Uterus (tissue), 2 donors: ENCODE measurements around the gene GLOD4.

Experiments
- CTCF ChIP-seq, 4 experiments: fragments of 200-600 bp in 2 of 4; fragments of 450-650 bp in 2 of 4; sonication (generic) in 2 of 4; IDR thresholded peaks; one replicate each; pipeline ENCODE4 v1.5.1; 2016 to 2019; ENCODE audit warnings: antibody characterized with exemption in 4 of 4, mild to moderate bottlenecking in 2 of 4, moderate library complexity in 1 of 4
- POLR2A ChIP-seq, 2 donors: fragments of 450-650 bp; IDR thresholded peaks; one replicate each; pipeline ENCODE4 v1.6.1; 2016; ENCODE audit warnings: antibody characterized with exemption in 2 of 2, mild to moderate bottlenecking in 1 of 2, moderate library complexity in 1 of 2

GRCh38 chr17:752620-753219, 29.4 kb downstream of the GLOD4 start:
- TF ChIP-seq CTCF (IDR thresholded peaks at IDR 0.05) (no peak), POLR2A (IDR thresholded peaks at IDR 0.05) (no peak)
